Activated CD4-positive, alpha-beta T cell treated with anti-CD3 and anti-CD28 coated beads, Interleukin-2, amount 50 U/mL, for 24 hours (primary cell): ENCODE measurements around the gene TMEM132A.
A peak's percentile ranks its signal among the peaks of the same experiment; 100 is the strongest.
"Not testable (repeated sequence)": the region's sequence is repeated elsewhere in the genome, so short reads cannot be mapped to it uniquely, and the experiment has no call there.

Experiments used
- DNase-seq, 2 donors: peaks; one replicate each; pipeline ENCODE4 v3.0.0-alpha.2; 2020; ENCODE audit warnings: low read depth in 1 of 2, low spot score in 1 of 2

The TMEM132A gene

GRCh38 chr11:60954421-60954820, 30.2 kb downstream of the TMEM132A start:
- no peak for DNase-seq

DNA sequence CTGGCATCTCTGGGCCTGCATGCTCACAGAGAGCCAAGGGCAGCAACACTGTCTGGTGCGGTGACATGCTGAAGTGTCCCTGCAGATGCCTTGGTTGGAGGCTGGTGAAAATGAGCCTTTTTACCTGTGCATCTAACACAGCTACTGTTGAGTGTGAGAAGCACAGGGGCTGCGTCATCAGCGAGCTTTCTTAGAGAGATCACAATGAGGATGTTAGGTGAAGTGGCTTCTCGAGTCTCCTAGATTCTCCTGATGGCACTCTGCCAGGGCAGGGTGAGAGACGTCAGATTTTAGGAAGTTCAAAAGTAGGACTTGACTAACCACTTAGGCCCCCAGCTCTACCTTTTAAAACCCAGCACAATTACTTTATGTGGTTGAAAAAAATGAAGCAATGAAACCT, 31.3 kb downstream of the TMEM132A start:
- DNase-seq: no peak

DNA sequence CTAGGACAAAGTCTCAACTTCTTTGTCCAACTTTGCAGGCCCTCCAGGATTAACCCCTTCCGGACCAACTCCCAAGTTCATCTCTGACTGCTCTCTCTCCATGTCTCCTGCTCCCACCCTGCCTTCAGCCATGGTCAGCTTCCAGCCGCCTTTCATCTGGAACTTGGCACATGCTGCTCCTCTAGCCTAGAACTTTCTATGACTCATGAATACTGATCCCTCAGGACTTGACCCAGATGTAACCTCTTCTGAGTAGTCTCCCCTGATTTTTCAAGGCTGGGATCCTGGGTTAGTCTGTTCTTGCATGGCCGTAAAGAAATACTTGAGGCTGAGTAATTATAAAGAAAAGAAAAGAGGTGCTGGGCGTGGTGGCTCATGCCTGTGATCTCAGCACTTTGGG, 32.9 kb downstream of the TMEM132A start:
- no peak for DNase-seq

DNA sequence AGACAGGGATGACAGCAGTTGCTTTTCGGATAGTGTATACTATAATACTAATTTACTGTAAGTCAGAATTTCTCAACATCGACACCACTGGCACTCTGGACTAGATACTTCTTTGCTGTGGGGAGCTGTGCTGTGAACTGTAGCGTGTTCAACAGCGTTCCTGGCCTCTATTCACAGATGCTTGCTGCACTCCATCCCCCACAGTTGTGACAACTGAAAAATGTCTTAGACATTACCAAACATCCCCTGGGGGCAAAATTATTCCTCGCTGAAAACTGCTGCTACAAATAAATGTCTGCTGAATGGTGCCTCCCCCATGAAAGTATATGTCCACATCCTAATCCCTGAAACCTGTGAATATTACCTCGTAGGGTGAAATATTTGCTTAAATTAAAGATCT, 35.2 kb downstream of the TMEM132A start:
- no peak for DNase-seq

GRCh38 chr11:60960405-60960804, 36.1 kb downstream of the TMEM132A start:
- DNase-seq: no peak

GRCh38 chr11:60964801-60965200, 40.5 kb downstream of the TMEM132A start:
- DNase-seq: no peak

DNA sequence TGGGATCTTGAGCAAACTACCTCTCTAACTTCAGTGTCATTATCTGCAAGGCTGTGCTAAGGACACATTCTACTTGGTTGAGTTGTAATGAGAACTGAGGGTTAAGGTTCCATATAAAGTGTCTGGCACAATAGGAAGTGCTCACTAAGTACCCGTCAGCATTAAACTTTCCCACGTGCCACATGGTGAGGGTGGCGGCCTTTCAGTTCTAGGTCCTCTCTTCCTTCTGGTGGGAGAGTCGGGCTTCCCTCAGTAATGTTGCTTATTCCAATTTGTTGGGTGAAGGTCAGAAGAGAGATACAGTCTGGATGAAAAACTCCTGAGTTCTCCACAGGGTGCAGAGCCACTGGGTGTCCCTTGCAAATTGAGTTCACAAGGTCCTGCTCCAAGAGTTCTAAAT, 42.6 kb downstream of the TMEM132A start:
- DNase-seq: no peak

DNA sequence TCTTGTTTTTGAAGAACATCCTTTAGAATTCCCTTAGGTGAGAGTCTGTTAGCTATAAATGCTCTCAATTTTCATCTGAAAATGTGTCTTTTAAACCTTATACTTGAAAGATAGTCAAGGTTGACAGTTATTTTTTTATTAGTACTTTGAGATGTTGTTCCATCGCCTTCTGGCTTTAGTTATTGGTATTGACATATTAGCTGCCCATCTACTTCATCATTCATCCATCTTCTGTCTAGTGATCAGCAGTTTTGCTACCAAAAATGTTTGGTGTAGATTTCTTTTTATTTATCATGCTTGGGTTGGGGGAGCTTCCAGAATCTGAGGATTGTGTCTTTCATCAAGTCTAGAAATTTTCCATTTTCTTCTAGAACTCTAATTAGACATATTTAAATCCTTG, 44.0 kb downstream of the TMEM132A start:
- DNase-seq: no peak

- peak; percentile 69 to 80 for DNase-seq
Observed at GRCh38 chr11:60970369-60970774, 46.1 kb downstream of the TMEM132A start.

GRCh38 chr11:60970890-60971289, 46.6 kb downstream of the TMEM132A start:
- DNase-seq: no peak

DNA sequence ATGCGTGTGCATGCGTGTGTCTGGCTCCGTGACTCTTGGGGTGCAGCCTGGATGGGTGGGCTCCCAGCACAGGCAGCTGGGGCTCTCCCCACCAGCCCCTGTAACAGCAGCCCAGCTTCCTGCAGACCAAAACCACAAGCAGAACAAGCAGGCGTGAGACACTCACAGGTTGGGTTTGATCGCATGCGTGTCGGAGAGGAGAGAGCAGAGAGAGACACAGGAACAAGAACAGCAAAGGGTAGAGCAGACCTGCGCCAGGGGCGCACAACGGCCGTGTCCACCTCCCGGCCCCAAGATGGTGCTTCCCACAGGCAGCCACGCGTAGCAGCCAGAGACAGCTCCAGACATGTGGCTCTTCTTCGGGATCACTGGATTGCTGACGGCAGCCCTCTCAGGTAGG, 47.3 kb downstream of the TMEM132A start, which contains the start of gene CD6:
Gene CD6 (plus strand): TSS at position 161 of the 400 bp plus-strand sequence. CDS start 186 bp downstream, at position 347.
- peak in 1 of 2 donors; percentile 69 for DNase-seq

DNA sequence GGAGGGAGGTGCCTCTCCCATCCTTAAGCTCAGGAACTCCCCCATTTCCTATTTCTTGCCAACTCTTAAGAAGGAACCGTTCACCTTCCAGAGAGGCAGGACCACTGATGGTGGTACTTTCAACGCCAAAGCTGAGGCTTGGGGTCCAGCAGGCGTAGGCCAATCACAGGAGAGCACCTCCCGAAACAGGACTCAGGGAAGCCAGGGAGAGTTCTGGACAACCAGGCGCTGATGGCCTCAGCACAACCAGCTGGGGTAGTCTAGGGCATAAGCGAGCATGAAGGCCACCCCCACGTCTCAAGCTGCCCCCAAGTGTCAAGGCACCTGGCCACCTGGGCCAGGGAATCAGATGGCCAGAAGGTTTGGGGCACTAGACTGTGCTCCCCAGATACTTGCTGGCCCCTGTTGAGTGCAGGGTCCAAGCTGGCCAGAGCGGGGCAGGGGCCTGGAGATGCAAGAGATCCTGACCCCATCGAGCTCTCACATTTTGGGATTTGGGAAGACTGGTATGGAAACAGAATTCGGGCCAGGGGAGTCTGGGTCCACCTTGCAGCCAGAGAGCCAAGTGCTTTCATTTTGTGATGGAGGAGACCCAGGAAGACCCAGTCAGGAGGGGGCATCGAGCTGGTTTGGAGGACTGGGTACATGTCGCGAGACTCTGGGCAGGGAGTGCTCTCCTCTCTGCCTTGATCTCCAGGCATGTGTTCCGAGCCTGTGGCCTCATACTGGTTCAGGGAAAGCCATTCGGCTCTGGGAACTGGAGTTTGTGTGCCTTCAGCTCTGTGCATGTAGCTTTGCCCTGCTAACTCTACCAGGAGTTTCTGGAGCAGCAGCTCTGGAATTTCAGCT, 48.1 kb downstream of the TMEM132A start:
- DNase-seq: no peak

GRCh38 chr11:60973699-60974098, 49.4 kb downstream of the TMEM132A start:
- DNase-seq: no peak

- not testable (repeated sequence) for DNase-seq
Observed at GRCh38 chr11:60974316-60974715, 50.1 kb downstream of the TMEM132A start.

GRCh38 chr11:60974726-60975125, 50.5 kb downstream of the TMEM132A start:
- DNase-seq: no peak

GRCh38 chr11:60977224-60977623, 53.0 kb downstream of the TMEM132A start:
- DNase-seq: no peak

DNA sequence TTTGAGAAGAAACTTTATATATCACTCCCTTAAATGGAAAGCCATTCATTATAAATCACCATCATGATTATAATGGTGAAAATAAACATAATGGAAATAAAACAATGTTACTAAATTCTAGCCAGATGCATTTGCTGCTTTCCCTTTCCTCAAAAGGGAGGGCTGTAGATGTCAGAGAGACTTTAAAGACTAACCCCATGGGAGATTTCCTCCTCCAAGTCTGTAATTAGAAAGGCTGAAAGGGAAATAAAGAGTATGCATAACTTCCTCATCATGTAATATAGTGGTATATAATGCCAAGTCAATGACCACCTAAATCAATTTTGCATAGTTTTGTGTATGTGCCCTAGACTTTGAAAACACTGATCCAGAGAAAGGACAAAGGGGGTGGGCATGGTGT, 53.6 kb downstream of the TMEM132A start:
- no peak for DNase-seq

DNA sequence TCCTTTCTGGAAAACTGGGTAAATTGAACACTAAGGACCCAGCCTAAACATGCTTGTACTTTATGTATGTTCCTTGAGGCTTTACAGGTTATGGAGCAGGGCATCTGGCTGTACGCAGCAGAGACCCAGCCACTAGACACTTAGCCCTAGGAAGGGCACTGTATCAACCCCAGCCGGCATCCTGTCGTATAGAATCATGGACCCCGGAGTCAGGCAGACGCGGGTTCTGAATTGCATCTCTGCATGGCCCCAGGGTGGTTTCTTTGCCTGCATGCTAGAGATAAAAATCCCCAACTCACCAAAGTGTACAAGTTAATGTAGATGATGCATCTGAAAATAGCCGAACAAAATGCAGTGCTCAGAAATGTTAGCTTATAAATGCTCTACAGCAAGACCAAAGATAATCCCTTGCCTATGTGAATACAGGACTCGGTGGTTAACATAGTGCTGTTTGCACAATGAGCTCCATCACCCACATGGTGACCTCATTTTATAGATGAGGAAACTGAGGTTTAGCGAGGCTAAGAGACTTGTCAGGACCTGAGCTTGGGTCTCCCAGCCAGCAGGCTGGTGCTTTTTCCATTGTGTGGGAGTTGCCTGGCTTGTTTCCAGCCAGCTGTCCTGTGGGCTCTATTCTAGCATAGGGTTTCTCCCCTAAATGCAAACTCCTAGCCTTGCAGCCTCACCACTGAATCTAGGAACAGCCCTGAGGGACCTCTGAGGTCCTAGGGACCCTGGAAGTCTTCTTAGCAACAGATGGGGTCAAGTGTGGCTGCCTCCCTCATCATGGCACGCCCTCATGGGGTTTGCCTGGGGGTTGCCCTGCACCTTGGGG, 54.5 kb downstream of the TMEM132A start:
- DNase-seq: peak in 1 of 2 donors; percentile 79

DNA sequence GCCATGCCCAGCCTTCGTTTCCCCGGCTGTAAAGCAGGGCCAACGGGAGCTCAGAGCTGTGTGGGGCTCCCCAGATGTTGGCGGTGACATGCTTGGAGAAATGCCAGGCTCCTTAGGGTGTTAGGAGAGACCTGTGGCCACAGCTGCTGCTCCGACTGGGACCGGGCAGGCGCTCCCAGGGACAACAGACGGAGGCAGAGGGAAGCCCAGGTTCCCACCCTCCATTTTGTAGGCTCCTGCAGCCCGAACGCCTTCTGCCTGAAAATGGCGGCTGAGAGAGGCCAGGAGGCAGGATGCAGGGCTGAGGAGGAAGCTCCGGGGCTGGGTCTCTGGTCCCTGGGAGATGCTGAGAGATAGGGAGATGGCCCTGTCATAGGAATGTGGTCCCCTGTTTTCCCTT, 57.3 kb downstream of the TMEM132A start:
- DNase-seq: no peak

GRCh38 chr11:60982184-60982583, 57.9 kb downstream of the TMEM132A start:
- DNase-seq: no peak

GRCh38 chr11:60984149-60984548, 59.9 kb downstream of the TMEM132A start:
- no peak for DNase-seq

- no peak for DNase-seq
Observed at GRCh38 chr11:60984636-60985035, 60.4 kb downstream of the TMEM132A start.
